ENCODE results near the gene VSTM2B. TPM values are rescaled to one million over a fixed set of nuclear protein-coding genes. Genes with fewer than 3 reads are reported as not detected.

The VSTM2B gene
- polyA plus RNA-seq, 1 of the 3 experiments (the other 2 are of a cell fraction), result not detected

- TF ChIP-seq TEAD4 (IDR thresholded peaks at IDR 0.05; ENCODE audit: borderline replicate concordance, insufficient read depth), result no peak
- no peak for TF ChIP-seq GABPA (IDR thresholded peaks at IDR 0.05; ENCODE audit: low read depth)
- no peak for TF ChIP-seq FOXJ3 (CRISPR knock-in tag; IDR thresholded peaks at IDR 0.05)
- no peak for TF ChIP-seq EZH2phosphoT487 (IDR thresholded peaks at IDR 0.05; ENCODE audit: borderline replicate concordance, low read depth)
- TF ChIP-seq CTCF (IDR thresholded peaks at IDR 0.05), result no peak
- no peak for TF ChIP-seq NFIC (IDR thresholded peaks at IDR 0.05; ENCODE audit: borderline replicate concordance)
- TF ChIP-seq CHD2 (IDR thresholded peaks at IDR 0.05; ENCODE audit: low read length, partially characterized antibody), result no peak
- TF ChIP-seq YY1 (IDR thresholded peaks at IDR 0.05; ENCODE audit: low read depth), result no peak
- no peak for TF ChIP-seq MAX (IDR thresholded peaks at IDR 0.05; ENCODE audit: low read depth)
- TF ChIP-seq USF1 (IDR thresholded peaks at IDR 0.05; ENCODE audit: borderline replicate concordance, low read depth), result no peak
- no peak for TF ChIP-seq FOSL2 (IDR thresholded peaks at IDR 0.05; ENCODE audit: borderline replicate concordance, low read depth)
- no peak for TF ChIP-seq ELF1 (IDR thresholded peaks at IDR 0.05)
- no peak for TF ChIP-seq RAD21 (IDR thresholded peaks at IDR 0.05; ENCODE audit: low read length)
- TF ChIP-seq POLR2AphosphoS5 (IDR thresholded peaks at IDR 0.05; ENCODE audit: low read depth, low read length), result no peak
- TF ChIP-seq EP300 (IDR thresholded peaks at IDR 0.05; ENCODE audit: borderline replicate concordance in 1 of 2, low read depth in 1 of 2, low read length in 1 of 2), result no peak
- TF ChIP-seq REST (IDR thresholded peaks at IDR 0.05; ENCODE audit: low read depth, low read length), result no peak
- no peak for TF ChIP-seq IRF3 (IDR thresholded peaks at IDR 0.05; ENCODE audit: low read depth, low read length)
- no peak for TF ChIP-seq JUND (IDR thresholded peaks at IDR 0.05)
- TF ChIP-seq RXRA (IDR thresholded peaks at IDR 0.05; ENCODE audit: borderline replicate concordance, low read depth), result no peak
- TF ChIP-seq ZBTB33 (IDR thresholded peaks at IDR 0.05; ENCODE audit: borderline replicate concordance, low read depth), result no peak
These were observed 41.7 kb upstream of the VSTM2B start for GRCh38 chr19:29483944-29484581.

More at GRCh38 chr19:29483944-29484581, 41.7 kb upstream of the VSTM2B start:
- no peak overlapping the region for H3K27ac ChIP-seq (ENCODE audit: low read depth in 2 of 2, low read length in 1 of 2)
- no peaks in the 10 kb centered on the region for H3K36me3 ChIP-seq (replicated peaks in 1 of 2; ENCODE audit: control insufficient read depth in 1 of 2, insufficient read depth in 2 of 2, low read length in 1 of 2)
- 8% methylated on average over 2 of the region's 6 CpGs for WGBS (ENCODE audit: low lambda C conversion rate)
- DNase-seq, result no peak
- no peaks in the 10 kb centered on the region for H3K9me2 ChIP-seq
- H3F3A ChIP-seq (replicated peaks; ENCODE audit: insufficient read depth), result no peaks in the 10 kb centered on the region
- no peaks in the 10 kb centered on the region for H3K79me2 ChIP-seq (ENCODE audit: insufficient read depth)
- CTCF ChIA-PET, result no interaction called here
- no peak overlapping the region for H2AFZ ChIP-seq (ENCODE audit: low read depth)
- no peak overlapping the region for H3K4me3 ChIP-seq (ENCODE audit: low read depth in 2 of 2, low read length in 1 of 2)
- no peaks in the 10 kb centered on the region for H3K9me3 ChIP-seq
- H3K4me1 ChIP-seq (ENCODE audit: control insufficient read depth in 1 of 2, insufficient read depth in 2 of 2, low read depth in 1 of 2, low read length in 1 of 2), result no peaks in the 10 kb centered on the region
- POLR2A ChIA-PET, result no interaction called here
- H3K9ac ChIP-seq, result no peak overlapping the region
- H3K4me2 ChIP-seq, result no peak overlapping the region
- no peaks in the 10 kb centered on the region; the same call in 1 of the 2 replicates for H3K27me3 ChIP-seq (ENCODE audit: insufficient read depth)
- H4K20me1 ChIP-seq (ENCODE audit: insufficient read depth), result no peaks in the 10 kb centered on the region
